Stimulated activated CD8-positive, alpha-beta memory T cell treated with anti-CD3 and anti-CD28 coated beads, Interleukin-7, amount 100 ng/mL, for 1 hour (primary cell): ENCODE measurements around the gene LHPP.
A peak's percentile ranks its signal among the peaks of the same experiment; 100 is the strongest.
"Not testable (repeated sequence)": the region's sequence is repeated elsewhere in the genome, so short reads cannot be mapped to it uniquely, and the experiment has no call there.

ENCODE experiments used
- DNase-seq, 2 donors: peaks; one replicate each; pipeline ENCODE4 v3.0.0-alpha.2; 2020; ENCODE audit warnings: low read depth in 2 of 2

Gene LHPP

DNA sequence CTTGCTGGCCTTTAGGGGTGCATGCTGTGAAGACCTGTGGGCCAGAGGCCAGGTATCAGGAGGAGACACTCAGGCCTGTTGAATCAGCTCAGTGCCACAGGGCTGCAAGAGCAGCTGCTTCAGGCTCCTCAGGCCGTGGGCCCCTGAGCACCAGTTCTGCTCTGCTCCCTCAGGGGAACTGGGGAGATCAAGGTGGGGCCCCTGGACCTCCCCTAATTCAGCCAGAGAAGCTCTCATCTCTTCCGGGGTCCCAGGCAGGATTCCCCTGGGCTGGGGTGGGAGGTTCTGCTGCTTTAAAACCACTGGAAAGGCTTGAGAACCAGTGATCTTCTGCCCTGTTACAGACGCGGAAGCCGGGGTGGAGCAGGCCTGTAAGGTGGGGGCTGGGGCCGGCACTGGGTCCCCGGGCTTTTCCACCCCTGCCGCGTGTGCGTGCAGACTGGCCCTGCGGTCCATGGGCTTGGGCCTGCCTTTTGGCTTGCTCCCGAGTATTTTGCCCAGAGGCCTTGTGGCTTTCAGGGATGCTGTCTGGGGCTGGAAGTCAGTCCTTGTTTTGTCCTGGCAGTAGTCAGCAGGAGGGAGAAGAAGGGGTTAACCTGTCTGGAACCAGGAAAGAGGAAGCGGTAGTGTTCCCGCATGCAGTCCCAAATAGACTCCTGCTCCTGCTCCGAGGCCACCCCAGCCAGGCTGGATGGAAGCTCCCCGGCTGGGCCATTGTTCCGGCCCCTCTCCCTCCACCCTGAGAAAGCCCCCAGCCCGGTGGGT lies 74.3 kb downstream of the LHPP start:
- DNase-seq: no peak

GRCh38 chr10:124536496-124537050 lies 75.0 kb downstream of the LHPP start:
- DNase-seq: no peak

GRCh38 chr10:124537166-124537725 lies 75.6 kb downstream of the LHPP start:
- no peak for DNase-seq

- no peak for DNase-seq
Measured at GRCh38 chr10:124537891-124538290, 76.3 kb downstream of the LHPP start.

DNA sequence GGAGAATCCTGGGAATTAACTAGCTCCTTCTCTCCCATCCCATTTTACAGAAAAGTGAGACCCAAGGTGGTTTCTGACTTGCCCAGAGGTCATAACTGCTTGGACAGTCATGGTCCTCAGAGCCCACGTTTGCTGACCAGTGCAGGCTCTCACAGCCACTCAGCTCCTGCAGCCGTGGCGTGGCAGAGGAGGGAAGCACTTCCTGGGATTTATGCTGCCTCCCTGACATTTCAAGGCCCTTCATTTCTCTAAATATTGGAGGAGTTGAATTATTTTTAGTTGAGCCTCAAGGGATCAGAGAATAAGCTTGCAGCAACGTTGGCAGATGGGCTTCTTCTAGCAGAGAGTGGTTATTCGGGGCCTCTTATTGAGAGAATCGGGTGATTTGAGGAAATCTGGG lies 77.1 kb downstream of the LHPP start:
- no peak for DNase-seq

- peak; percentile 44 to 50 for DNase-seq
Measured at GRCh38 chr10:124539935-124540641, 78.5 kb downstream of the LHPP start.

GRCh38 chr10:124541076-124541903 lies 79.7 kb downstream of the LHPP start:
- DNase-seq: no peak

DNA sequence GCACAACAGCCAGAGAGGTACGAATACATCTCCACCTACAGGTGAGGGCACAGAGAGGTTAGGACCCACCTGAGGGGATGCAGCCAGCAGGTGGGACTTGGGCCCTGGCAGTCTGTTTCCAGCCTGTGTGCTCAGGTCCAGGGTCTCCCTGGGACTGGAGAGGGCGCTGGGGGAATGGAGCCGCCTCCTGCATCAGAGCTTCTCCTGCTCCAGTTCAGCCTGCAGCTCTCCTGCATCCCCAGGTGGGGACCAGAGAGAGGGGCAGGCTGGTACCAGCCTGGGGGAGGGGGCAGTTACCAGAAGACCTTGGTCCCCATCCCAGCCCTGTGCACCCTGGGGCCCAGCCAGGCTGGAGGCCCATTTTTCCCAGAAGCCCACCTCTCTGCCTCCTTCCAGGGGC lies 80.7 kb downstream of the LHPP start:
- DNase-seq: no peak

GRCh38 chr10:124543146-124543545 lies 81.5 kb downstream of the LHPP start:
- DNase-seq: no peak

GRCh38 chr10:124543971-124544370 lies 82.3 kb downstream of the LHPP start:
- DNase-seq: no peak

DNA sequence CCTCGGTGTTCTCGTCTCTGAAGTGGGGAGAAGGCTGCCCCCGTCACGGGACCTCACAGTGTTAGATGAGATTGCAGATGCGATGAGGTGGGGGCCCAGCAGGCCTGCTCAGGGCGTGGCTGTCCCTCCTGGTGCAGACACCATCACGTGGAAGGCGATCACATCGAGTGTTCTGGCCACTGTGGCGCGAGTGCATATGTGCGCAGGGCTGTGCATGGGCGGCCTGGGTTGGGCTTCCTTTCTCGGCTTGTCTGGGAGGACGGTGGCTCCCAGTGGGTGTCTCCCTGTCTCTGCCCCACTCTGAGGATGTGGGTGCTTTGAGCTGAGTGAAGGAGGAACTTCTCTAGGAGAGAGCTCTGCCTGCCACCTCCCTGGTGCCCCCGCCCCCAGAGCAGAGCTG lies 83.1 kb downstream of the LHPP start:
- DNase-seq: no peak

- DNase-seq: no peak
Measured at GRCh38 chr10:124545351-124546054, 83.9 kb downstream of the LHPP start.

- DNase-seq: no peak
Measured at GRCh38 chr10:124546055-124546369, 84.4 kb downstream of the LHPP start.

- DNase-seq: no peak
Measured at GRCh38 chr10:124546957-124547646, 85.5 kb downstream of the LHPP start.

- DNase-seq: no peak
Measured at GRCh38 chr10:124547647-124548168, 86.1 kb downstream of the LHPP start.

- not testable (repeated sequence) for DNase-seq
Measured at GRCh38 chr10:124549171-124549570, 87.5 kb downstream of the LHPP start.

DNA sequence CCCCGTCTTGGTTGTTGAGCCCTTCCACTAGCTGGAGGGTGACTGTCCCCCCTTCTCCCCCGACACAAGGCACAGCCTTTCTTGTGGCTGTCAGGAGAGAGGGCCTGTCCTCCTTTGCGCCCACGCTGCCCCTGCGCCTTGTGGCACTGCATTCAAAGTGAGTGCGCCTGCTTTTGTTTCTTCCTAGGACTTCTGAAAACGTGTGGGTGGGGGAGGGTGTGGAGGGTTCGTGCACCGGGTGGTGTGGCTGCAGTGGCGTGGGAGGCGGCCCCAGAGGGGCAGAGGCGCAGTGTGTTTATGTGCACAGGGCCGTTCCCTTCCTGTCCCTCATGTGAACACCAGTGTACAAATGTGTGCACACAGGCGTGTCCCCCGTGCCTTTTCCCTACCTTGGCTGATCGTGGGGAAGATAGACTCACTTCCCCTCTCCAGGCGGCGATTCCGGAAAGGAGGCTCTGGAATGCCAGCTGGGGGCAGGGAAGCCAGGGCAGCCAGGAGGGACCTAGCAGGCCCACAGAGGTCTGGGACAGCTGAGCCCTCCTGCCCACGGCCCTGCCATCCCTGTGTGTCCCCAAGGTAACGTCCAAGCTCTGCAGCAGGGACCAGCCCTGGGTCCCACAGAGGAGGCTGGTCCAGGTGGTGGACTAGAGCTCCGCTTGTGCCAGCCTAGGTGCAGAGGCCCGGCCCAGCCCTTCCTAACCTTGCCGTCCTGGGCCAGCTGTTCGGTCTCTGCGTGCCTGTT lies 88.8 kb downstream of the LHPP start:
- DNase-seq: no peak

DNA sequence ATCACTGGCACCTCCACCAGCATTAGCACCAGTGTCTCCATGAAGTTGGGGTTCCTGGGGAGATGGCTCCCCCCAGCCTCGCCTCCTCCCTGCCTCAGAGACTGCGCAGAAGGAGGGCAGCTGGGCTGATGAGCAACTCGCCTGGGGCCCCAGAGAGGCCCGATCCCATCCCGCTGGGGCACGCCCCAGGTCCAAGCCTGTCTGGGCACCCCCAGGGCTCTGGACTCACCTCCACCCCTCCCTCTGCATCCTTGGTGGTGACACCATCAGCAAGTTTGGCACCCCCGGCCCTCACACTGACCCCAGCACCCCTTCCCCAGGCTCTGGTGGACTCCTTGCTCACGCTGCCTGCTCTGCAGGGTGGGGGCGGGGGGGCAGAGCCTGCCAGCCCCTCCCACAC lies 89.5 kb downstream of the LHPP start:
- no peak for DNase-seq

DNA sequence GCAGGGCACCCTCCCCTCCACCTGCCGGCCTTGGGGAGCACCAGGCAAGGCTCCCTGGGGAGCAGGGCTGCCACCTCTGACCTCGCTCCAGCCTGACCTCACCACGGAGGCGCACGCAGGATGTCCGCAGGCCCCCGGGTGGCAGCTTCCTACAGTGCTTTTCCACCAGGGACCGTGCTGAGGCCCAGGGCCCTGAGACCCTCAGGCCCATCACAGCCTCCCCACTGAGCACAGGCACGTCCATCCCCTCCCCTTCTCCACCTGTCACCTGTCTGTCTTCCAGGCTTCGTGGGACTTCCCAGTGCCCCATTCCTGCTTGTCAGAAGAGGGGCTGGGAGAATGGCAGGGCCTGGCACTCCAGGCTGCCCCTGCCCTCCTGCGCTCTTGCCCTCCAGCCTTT lies 90.1 kb downstream of the LHPP start:
- no peak for DNase-seq
